Measurements from ENCODE around the gene CRTAP. TPM values are rescaled to one million over a fixed set of nuclear protein-coding genes. Genes with fewer than 3 reads are reported as not detected.

Gene CRTAP
- total RNA-seq, 1 experiment from 2014 or later, result 104 TPM

DNA sequence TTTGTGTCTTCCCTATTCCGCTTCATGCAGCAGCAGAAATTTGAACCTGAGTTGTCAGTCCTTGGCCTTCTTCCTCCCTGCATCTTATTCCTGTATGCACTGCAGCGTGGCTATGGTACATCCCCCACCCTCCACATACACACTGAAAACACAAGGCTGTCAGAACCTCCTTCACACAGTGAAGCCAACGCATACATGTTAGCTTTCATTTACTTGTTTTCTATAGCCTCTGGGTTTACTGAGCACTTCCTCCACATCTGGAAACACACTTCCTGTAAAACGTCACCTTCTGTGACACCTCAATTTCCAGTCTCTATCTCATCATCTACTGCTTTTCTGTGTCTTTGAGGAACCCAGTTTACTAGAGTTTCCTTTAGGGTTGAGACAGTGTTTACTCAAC, 57.8 kb downstream of the CRTAP start:
- Histone ChIP-seq H3K36me3 (ENCODE audit: control insufficient read depth in 1 of 2, insufficient read depth in 2 of 2, low read length in 2 of 2) (no peaks in the 10 kb centered on the region), H3K4me3 (replicated peaks in 1 of 2; ENCODE audit: low read depth in 1 of 2, low read length in 2 of 2) (no peak overlapping the region), H3K9me3 (ENCODE audit: control insufficient read depth in 1 of 2, insufficient read depth in 1 of 2, low read depth in 1 of 2, low read length in 2 of 2) (no peaks in the 10 kb centered on the region), H3K4me2 (ENCODE audit: low read length) (no peak overlapping the region), H3K9ac (ENCODE audit: low read length) (no peak overlapping the region), H3K27ac (ENCODE audit: low read depth, low read length) (no peak overlapping the region), H3K9me2 (ENCODE audit: insufficient read depth) (no peaks in the 10 kb centered on the region), H2AFZ (ENCODE audit: low read depth, low read length, poor library complexity, severe bottlenecking) (no peak overlapping the region), H3K4me1 (ENCODE audit: control insufficient read depth in 1 of 2, insufficient read depth in 2 of 2, low read length in 2 of 2) (no peaks in the 10 kb centered on the region), H4K20me1 (ENCODE audit: insufficient read depth) (no peaks in the 10 kb centered on the region), H3K79me2 (ENCODE audit: insufficient read depth, low read length) (no peaks in the 10 kb centered on the region), H3K27me3 (ENCODE audit: insufficient read depth, low read length) (no peaks in the 10 kb centered on the region)
- ATAC-seq, result no peak
- RAD21 ChIA-PET (ENCODE audit: low non-redundant PET in 1 of 2, low total read pairs in 2 of 2, uncharacterized antibody in 2 of 2, unreplicated experiment in 2 of 2), result no interaction called here
- POLR2A ChIA-PET, result no interaction called here
- CTCF ChIA-PET, result no interaction called here
- no TSS peak for BruUV-seq (replicated peaks)
- DNase-seq (ENCODE audit: low read depth, low spot score), result no peak
- intact Hi-C loops (cut with micrococcal nuclease), result no loop called here
- TF ChIP-seq, protein P1, sequence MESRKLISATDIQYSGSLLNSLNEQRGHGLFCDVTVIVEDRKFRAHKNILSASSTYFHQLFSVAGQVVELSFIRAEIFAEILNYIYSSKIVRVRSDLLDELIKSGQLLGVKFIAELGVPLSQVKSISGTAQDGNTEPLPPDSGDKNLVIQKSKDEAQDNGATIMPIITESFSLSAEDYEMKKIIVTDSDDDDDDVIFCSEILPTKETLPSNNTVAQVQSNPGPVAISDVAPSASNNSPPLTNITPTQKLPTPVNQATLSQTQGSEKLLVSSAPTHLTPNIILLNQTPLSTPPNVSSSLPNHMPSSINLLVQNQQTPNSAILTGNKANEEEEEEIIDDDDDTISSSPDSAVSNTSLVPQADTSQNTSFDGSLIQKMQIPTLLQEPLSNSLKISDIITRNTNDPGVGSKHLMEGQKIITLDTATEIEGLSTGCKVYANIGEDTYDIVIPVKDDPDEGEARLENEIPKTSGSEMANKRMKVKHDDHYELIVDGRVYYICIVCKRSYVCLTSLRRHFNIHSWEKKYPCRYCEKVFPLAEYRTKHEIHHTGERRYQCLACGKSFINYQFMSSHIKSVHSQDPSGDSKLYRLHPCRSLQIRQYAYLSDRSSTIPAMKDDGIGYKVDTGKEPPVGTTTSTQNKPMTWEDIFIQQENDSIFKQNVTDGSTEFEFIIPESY (IDR thresholded peaks at IDR 0.05; ENCODE audit: extremely low read depth, insufficient replicate concordance, low read length), result no peak
- TF ChIP-seq POLR2AphosphoS5 (IDR thresholded peaks at IDR 0.05; ENCODE audit: low read depth, low read length), result no peak
- no peak for TF ChIP-seq CEBPB (IDR thresholded peaks at IDR 0.05; ENCODE audit: low read depth)
- TF ChIP-seq, protein P2, sequence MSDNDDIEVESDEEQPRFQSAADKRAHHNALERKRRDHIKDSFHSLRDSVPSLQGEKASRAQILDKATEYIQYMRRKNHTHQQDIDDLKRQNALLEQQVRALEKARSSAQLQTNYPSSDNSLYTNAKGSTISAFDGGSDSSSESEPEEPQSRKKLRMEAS (IDR thresholded peaks at IDR 0.05), result no peak
- no peak for TF ChIP-seq SIN3A (IDR thresholded peaks at IDR 0.05; ENCODE audit: low read depth)
- TF ChIP-seq ELF1 (IDR thresholded peaks at IDR 0.05; ENCODE audit: borderline replicate concordance, low read depth), result no peak
- TF ChIP-seq, protein P3, sequence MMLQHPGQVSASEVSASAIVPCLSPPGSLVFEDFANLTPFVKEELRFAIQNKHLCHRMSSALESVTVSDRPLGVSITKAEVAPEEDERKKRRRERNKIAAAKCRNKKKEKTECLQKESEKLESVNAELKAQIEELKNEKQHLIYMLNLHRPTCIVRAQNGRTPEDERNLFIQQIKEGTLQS (IDR thresholded peaks at IDR 0.05), result no peak
- TF ChIP-seq, protein P4, sequence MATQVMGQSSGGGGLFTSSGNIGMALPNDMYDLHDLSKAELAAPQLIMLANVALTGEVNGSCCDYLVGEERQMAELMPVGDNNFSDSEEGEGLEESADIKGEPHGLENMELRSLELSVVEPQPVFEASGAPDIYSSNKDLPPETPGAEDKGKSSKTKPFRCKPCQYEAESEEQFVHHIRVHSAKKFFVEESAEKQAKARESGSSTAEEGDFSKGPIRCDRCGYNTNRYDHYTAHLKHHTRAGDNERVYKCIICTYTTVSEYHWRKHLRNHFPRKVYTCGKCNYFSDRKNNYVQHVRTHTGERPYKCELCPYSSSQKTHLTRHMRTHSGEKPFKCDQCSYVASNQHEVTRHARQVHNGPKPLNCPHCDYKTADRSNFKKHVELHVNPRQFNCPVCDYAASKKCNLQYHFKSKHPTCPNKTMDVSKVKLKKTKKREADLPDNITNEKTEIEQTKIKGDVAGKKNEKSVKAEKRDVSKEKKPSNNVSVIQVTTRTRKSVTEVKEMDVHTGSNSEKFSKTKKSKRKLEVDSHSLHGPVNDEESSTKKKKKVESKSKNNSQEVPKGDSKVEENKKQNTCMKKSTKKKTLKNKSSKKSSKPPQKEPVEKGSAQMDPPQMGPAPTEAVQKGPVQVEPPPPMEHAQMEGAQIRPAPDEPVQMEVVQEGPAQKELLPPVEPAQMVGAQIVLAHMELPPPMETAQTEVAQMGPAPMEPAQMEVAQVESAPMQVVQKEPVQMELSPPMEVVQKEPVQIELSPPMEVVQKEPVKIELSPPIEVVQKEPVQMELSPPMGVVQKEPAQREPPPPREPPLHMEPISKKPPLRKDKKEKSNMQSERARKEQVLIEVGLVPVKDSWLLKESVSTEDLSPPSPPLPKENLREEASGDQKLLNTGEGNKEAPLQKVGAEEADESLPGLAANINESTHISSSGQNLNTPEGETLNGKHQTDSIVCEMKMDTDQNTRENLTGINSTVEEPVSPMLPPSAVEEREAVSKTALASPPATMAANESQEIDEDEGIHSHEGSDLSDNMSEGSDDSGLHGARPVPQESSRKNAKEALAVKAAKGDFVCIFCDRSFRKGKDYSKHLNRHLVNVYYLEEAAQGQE (IDR thresholded peaks at IDR 0.05; ENCODE audit: low read depth), result no peak
- no peak for TF ChIP-seq YY1 (IDR thresholded peaks at IDR 0.05; ENCODE audit: extremely low read depth, insufficient replicate concordance, low read depth, low read length)
- no peak for TF ChIP-seq ZNF274 (IDR thresholded peaks at IDR 0.05; ENCODE audit: low read depth, low read length)
- TF ChIP-seq EZH2 (IDR thresholded peaks at IDR 0.05), result no peak
- TF ChIP-seq EGR1 (IDR thresholded peaks at IDR 0.05; ENCODE audit: low read depth), result no peak
- TF ChIP-seq SRF (IDR thresholded peaks at IDR 0.05; ENCODE audit: low read depth), result no peak
